Stimulated activated CD4-positive, alpha-beta T cell treated with anti-CD3 and anti-CD28 coated beads, Interleukin-2, amount 100 ng/mL, for 24 hours (primary cell): ENCODE results near the gene RABAC1.

ENCODE experiments used
- DNase-seq, 2 donors: peaks; one replicate each; pipeline ENCODE4 v3.0.0-alpha.2; 2020

Gene RABAC1

GRCh38 chr19:41988947-41989346 lies 29.8 kb upstream of the RABAC1 start:
- no peak for DNase-seq

DNA sequence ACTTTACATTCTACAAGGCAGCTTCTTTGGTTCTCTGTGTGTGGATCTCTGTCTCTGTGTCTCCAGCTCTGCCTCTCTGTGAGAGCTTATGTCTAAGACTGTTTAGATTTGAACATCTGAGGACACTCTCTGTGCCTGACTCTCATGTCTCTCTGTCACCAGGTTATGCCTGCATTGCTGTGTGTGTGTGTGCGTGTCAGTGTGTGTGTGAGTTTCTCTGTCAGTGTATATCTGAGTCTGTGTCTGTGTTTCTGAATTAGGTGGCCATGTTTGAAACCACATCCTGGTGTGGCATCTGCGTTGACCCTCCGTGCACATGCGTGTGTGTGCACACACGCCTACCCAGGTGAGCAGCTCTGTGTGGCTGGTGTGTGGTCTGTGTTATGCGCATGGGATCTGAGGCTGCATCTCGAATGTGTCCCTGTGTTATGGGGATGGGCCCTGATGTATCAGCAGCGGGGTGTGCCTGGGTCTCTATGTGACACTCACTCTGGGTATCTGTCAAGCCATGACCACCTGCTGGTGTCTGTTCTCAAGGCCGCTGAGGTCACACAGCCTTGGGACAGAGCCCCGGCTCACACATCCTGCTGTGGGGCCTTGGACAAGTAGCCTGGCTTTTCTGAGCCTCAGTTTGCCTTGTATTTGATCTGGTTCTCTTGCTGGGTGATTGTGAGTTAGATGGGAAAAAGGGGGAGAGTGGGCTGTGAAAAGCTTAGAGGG lies 28.2 kb upstream of the RABAC1 start:
- no peak for DNase-seq

- no peak for DNase-seq
These were observed 25.8 kb upstream of the RABAC1 start for GRCh38 chr19:41984961-41985360.

GRCh38 chr19:41981724-41982123 lies 22.6 kb upstream of the RABAC1 start:
- no peak for DNase-seq

DNA sequence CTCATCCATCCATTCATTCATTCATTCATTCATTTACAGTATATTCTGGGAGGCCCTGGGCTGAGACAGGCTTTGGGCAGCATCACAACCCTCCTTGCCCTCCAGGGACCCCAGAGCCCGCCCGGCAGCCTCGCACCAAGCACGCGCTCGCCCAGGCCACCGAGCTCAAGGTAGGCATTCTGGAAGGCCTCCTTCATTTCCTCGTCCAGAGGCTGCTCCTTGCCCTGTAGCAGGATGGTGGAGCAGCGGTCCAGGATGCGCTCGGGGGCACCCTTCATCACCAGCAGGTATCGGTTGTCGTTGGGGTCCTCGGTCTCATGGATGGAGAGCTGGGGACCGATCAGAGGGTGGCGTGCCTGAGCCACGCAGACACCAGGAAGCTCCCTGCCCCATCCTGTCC lies 19.3 kb upstream of the RABAC1 start:
- no peak for DNase-seq

DNA sequence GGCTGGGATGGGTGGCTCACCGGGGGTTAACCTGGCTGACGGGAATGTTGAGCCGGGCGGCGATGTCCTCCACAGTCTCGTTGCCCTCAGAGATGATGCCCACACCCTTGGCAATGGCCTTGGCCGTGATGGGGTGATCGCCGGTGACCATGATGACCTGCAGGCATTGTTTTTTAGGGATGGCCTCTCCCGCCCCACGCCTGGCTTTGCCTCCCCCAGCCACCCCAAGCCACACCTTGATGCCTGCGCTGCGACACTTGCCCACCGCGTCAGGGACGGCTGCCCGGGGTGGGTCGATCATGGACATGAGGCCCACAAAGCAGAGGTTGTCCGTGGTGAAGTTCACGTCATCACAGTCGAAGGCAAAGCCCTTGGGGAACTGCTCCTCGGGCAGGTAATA lies 18.8 kb upstream of the RABAC1 start:
- no peak for DNase-seq

DNA sequence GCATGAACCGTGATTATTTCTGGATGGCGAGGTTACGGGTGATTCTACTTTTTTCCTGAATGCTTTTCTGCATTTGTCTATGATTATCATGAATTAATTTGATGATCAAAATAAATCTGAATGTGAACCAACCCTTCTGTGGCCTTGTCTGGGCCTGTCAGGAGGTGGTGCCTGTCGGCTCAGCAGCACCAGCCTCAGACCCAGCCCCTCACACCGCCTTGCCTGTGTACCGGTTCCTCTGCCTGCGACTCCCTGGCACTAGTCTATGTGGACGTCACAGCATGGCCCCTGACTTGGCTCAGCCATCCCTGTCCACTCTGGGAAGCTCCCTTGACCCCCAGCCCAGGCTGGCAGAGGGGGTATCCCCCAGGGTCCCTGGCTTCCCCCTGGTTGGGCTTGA lies 15.5 kb upstream of the RABAC1 start:
- no peak for DNase-seq

DNA sequence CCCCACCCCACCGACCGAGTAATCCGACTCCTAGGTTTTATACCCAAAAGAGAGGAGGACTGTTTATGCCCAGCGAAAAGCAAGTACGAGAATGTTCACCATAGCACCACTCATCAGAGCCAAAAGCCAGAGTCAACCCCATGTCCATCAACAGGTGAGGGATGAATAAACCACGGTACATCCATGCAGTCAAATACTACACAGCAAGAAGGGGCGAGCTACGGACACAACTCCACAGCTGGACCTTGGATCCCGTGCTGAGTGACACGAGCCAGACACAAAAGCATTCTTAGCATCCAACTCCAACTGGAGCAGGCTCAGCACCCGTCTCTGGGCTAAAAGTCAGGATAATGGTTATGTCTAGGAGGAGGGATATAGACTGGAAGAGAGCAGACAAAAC lies 12.2 kb upstream of the RABAC1 start:
- DNase-seq, result no peak

DNA sequence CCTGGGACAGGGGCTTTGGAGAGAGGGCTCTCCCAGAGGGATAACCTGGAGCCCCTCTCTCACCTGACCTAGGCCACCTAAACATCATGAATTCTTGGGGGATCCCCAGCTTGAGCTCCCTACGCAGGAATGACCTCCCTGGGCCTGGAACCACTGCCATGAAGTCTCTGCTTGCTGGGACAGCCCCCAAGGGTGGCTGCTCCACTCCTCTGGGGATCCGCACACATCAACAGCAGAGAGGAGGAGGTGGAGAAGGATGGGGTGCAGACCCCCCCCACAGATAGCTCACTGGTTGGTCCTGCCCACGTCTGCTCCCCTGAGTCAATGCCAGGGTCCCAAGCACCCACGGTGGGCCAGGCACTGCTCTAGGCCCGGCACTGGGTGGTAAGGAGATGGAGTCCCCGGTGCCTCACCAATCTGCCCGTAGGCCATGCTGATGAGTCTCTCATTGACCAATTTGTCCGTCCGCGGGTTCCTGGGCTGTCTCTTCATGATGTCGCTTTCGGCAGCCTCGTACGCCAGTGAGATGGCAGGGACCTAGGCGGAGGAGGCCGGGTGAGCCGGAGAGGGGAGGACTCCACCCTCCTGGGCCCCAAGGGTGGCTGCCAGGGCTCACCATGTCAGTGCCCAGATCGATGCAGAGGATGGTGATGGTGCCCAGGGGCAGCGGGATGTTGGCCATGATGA lies 10.8 kb upstream of the RABAC1 start:
- no peak for DNase-seq

GRCh38 chr19:41968751-41969595 lies 9.9 kb upstream of the RABAC1 start:
- DNase-seq, result no peak

DNA sequence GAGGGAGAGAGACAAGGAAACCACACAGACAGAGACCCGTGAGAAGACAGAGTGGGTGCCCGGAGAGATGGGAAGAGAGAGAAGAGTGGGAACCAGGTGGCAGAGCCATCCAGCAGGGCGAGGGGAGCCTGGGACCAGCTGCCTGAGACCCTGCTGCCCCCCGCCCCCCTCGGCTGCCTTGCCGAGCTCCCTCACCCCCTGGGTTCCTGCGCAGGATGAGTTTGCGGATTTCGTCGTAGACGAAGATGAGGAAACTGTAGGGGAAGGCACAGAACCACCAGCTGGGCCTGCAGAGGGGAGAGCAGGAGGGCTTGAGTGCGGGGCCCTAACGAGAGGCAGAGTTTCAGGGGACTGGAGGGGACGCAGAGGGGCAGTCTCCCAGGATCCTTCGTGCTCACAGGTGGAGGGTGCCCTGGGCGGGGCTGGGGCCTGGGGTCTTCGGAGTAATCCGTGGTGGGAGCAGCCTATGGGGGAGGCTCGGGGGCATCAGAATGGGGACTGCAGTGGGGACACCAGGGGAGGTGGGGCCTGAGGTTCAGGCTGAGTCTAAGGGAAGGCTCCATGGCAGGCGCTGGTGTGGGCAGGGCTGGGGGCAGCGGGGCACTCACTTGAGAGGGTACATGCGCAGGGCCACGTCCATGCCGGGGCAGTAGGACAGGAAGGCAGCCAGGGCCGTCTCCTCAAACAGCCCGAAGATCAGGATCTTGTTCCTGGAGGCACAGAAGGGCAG lies 8.1 kb upstream of the RABAC1 start:
- DNase-seq, result no peak

DNA sequence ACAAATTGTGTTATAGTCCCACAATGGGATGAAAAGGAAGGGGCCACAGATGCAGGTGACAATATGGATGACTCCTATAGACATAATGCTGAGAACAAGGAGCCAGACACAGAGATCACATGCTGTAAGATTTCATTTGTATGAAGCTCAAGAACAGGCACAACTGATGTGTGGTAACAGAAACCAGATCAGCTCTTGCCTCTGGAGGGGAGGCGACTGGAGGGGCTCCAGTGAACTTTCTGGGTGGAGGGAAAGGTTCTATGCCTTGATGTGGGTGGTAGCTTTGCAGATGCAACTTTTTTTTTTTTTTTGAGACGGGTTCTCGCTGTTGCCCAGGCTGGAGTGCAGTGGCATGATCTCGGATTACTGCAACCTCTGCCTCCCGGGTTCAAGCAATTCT lies 6.0 kb upstream of the RABAC1 start:
- no peak for DNase-seq

DNA sequence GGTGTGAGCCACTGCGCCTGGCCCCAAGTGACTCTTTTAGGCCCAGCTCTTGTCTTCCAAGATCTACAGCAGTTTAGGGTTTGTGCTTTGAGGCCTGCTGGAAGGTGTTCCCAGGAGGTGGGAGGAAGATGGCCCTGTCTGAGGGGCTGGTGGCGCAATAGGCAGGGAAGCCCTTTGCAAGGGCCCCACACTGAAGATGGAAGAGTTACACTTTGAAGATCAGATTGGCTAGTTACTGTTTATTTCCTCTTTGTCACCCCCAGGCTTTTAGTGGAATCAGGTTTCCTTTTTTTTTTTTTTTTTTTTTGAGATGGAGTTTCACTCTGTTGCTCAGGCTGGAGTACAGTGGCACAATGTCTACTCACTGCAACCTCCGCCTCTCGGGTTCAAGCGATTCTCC lies 1.9 kb upstream of the RABAC1 start:
- DNase-seq, result no peak

DNA sequence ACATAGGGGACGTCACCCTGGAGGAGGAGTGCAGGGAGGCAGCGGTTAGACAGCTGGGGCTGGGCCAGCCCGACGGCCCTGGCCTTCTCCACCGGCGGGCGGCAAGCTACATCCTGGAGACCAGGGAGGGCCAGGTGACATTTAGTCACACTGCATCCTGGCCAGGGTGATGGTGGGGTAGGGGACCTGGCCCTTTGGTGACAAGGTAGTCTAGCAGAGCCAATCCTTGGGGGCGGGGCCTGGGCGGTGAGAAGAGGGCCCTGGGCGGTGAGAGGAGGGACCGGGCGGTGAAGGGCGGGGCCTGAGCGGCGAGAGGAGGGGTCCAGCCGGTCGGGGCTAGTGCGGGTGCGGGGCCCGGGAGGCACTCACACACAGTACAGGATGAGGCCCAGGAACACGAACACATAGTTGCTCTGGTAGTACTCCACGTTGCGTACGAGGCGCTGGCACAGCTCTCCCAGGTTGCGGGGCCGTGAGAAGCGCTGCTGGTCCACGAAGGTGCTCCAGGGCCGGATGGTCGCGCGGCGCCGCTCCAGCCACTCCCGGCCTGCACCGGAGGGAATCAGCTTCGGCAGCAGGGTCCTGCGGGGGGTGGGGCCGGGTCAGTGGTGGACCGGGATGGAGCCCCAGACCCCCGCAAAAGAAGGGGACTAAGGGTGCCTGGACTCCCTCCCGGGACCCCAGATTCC lies 610 bp downstream of the RABAC1 start:
- DNase-seq, result peak; percentile 87 to 92

DNA sequence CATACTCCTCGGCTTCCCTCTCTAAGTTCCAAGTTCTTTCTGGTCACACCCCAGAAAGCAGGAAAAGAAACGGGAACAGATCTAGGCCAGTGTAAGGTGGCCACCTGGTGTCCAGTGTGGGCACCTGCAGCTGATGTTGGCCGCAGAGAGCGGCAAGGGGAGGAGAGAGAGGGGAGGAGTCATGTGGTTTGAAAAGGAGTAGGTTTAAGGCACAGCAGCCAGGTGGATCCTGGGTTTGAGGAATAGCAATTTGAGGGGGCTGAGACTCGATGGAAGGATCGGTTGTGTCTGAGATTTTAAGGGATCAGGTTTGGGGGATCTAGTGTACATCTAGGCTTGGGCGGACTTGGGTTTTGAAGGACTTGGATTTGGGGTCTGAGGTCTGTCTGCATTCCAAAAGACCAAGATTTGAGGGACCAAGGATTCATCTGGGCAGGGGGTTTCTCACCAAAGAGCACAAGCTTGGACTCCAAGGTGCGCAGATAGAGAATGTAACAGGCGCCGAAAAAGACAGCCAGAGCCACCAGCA lies 1.2 kb downstream of the RABAC1 start:
- peak; percentile 47 for DNase-seq

- DNase-seq, result no peak
These were observed 1.8 kb downstream of the RABAC1 start for GRCh38 chr19:41957161-41957837.

DNA sequence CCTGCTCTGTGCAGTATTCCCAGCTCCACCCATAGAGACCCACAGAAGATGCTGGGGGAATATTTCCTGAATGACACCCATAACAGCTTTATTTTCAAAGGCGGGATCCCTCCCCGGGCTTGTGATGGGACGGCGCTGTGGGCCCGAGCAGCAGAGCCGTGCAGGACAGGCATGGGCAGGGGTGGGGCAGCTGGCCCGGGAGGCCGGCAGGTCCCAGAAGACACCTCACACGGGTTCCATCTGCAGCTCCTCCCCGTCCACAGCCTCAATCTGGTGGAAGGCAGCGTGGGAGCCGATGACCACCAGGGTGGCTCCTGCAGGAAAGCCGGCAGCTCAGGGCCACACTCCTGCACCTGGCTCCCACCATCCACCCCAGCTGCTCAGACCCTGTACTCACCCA lies 2.5 kb downstream of the RABAC1 start:
- no peak for DNase-seq

- no peak for DNase-seq
These were observed 3.6 kb downstream of the RABAC1 start for GRCh38 chr19:41955521-41955920.

- peak; percentile 94 to 97 for DNase-seq
These were observed 7.4 kb downstream of the RABAC1 start for GRCh38 chr19:41951686-41952172.

- no peak for DNase-seq
These were observed 12.0 kb downstream of the RABAC1 start for GRCh38 chr19:41947091-41947490.

DNA sequence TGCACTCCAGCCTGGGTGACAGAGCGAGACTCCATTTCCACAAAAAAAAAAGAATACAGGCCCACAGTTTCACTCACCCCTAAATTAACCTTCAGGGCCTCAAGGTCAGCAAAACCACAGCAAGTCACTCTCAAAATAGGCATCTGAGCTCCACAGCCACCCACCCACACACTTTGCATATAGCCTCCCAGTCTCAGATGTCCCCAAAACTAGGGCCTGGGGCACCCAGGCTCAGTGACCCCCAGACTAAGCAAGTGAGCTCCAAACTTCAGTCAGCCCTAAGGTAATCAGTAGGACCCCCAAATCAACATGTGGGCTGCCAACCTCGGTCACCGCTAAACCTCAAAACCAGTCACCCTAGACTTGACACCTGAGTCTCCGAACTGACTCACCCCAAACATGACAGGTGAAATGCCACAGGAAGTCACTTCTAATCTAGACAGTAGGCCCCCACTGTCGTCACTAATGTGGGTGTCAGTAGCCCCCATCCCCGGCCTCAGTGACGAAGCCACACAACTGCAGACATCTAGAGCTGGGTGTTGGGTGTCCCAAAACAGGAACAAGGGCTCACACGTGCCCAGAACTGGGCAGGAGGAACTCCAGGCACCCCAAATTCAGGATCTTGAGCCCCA lies 13.9 kb downstream of the RABAC1 start:
- DNase-seq, result peak; percentile 85 to 87
